ENCODE measurements around the gene UGT1A7. TPM values are rescaled to one million over a fixed set of nuclear protein-coding genes. Genes with fewer than 3 reads are reported as not detected.

The UGT1A7 gene
- total RNA-seq, 1 experiment from 2014 or later: not detected

- Mint-ChIP-seq H3K27ac (ENCODE audit: low read depth, unreplicated experiment) (no peak overlapping the region), H3K4me1 (ENCODE audit: insufficient read depth, unreplicated experiment) (no peaks in the 10 kb centered on the region), H3K9me3 (ENCODE audit: unreplicated experiment) (no peaks in the 10 kb centered on the region), H3K27me3 (ENCODE audit: insufficient read depth, unreplicated experiment) (no peaks in the 10 kb centered on the region), H3K4me3 (ENCODE audit: unreplicated experiment) (no peak overlapping the region), H3K36me3 (ENCODE audit: insufficient read depth, unreplicated experiment) (no peaks in the 10 kb centered on the region)
- intact Hi-C loops (cut with micrococcal nuclease): no loop called here
- no peak for DNase-seq (ENCODE audit: unreplicated experiment)
- no peak for TF ChIP-seq CTCF (IDR thresholded peaks at IDR 0.05; ENCODE audit: unreplicated experiment)
- ChIA-PET CTCF (no interaction called here), POLR2A (interaction anchor here (0.6 kb wide), 1 partner anchor 103 kb away, joined by 3 read pairs; no protein-coding TSS in a partner anchor)
- BruUV-seq (replicated peaks): no TSS peak
Measured at GRCh38 chr2:233668605-233669260, 13.0 kb upstream of the UGT1A7 start.

DNA sequence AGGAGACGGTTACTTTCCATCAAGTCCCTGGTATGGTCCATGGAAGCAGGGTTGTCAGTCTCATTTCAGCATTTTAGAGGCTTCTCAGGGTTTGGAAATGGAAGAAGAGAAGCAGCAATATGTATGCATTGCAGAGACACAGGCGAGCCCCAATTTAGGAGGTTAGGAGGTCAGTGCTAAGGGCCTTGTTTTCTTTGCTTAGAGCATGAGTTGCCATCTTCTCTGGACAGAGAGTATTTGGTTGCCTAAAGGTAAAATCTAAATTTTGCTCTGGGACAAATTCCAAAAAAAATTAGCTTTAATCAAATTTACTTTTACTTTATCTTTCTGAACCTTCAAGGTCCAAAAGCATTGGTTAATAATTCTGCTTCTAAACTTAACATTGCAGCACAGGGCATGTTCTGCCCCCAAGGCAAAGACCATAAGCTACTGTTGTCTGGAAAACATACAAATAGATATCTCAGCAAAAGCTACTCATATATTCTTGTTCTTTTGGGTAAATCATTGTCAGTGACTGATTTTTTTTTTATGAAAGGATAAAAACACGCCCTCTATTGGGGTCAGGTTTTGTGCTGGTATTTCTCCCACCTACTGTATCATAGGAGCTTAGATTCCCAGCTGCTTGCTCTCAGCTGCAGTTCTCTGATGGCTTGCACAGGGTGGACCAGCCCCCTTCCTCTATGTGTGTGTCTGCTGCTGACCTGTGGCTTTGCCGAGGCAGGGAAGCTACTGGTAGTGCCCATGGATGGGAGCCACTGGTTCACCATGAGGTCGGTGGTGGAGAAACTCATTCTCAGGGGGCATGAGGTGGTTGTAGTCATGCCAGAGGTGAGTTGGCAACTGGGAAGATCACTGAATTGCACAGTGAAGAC is 10.2 kb upstream of the UGT1A7 start, which contains the start of gene UGT1A9:
TSS of gene UGT1A9 (plus strand) at position 609 of the 872 bp plus-strand sequence. CDS start at position 646, 37 bp downstream.
- DNase-seq (ENCODE audit: unreplicated experiment): no peak
- Mint-ChIP-seq H3K27me3 (ENCODE audit: insufficient read depth, unreplicated experiment) (no peaks in the 10 kb centered on the region), H3K27ac (ENCODE audit: low read depth, unreplicated experiment) (no peak within 1 kb of the TSS), H3K36me3 (ENCODE audit: insufficient read depth, unreplicated experiment) (no peaks in the 10 kb centered on the region), H3K9me3 (ENCODE audit: unreplicated experiment) (no peaks in the 10 kb centered on the region), H3K4me3 (ENCODE audit: unreplicated experiment) (no peak within 1 kb of the TSS), H3K4me1 (ENCODE audit: insufficient read depth, unreplicated experiment) (no peaks in the 10 kb centered on the region)
- intact Hi-C loops (cut with micrococcal nuclease): no loop called here
- ChIA-PET CTCF (interaction anchor here (1.0 kb wide), 1 partner anchor 10 kb away, joined by 3 read pairs; the partner anchor contains the start of gene UGT1A7), POLR2A (no interaction called here)
- TF ChIP-seq CTCF (IDR thresholded peaks at IDR 0.05; ENCODE audit: unreplicated experiment): no peak
- BruUV-seq (replicated peaks): no TSS peak

DNA sequence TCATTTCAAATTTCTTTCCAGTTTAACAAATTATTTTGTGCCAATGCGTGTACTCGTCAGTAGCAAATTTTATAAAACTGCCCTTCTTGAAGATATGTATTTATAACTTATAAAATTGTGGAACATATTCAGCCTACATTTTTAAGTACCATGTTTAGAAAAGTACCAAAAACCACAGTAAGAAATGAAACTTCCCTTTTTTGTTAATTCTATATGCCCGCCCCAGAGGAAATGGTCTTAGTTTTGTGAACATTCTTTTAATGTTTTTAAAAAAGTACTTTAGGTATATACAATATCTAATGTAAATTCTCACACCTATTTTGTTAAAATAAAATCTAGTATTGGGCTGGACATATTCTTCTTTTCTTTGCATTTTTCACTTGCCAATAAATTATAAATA is 8.8 kb upstream of the UGT1A7 start:
- H3K9me3 Mint-ChIP-seq (ENCODE audit: unreplicated experiment): no peaks in the 10 kb centered on the region
- no peak overlapping the region for H3K4me3 Mint-ChIP-seq (ENCODE audit: unreplicated experiment)
- H3K27ac Mint-ChIP-seq (ENCODE audit: low read depth, unreplicated experiment): no peak overlapping the region
- no peak for DNase-seq (ENCODE audit: unreplicated experiment)
- CTCF ChIA-PET: no interaction called here
- intact Hi-C loops (cut with micrococcal nuclease): no loop called here
- BruUV-seq (replicated peaks): no TSS peak
- H3K4me1 Mint-ChIP-seq (ENCODE audit: insufficient read depth, unreplicated experiment): no peaks in the 10 kb centered on the region
- TF ChIP-seq CTCF (IDR thresholded peaks at IDR 0.05; ENCODE audit: unreplicated experiment): no peak
- H3K36me3 Mint-ChIP-seq (ENCODE audit: insufficient read depth, unreplicated experiment): no peaks in the 10 kb centered on the region
- H3K27me3 Mint-ChIP-seq (ENCODE audit: insufficient read depth, unreplicated experiment): no peaks in the 10 kb centered on the region
- POLR2A ChIA-PET: no interaction called here

- POLR2A ChIA-PET: no interaction called here
- CTCF ChIA-PET: no interaction called here
- BruUV-seq (replicated peaks): no TSS peak
- Mint-ChIP-seq H3K36me3 (ENCODE audit: insufficient read depth, unreplicated experiment) (no peaks in the 10 kb centered on the region), H3K27ac (ENCODE audit: low read depth, unreplicated experiment) (no peak overlapping the region), H3K9me3 (ENCODE audit: unreplicated experiment) (no peaks in the 10 kb centered on the region), H3K27me3 (ENCODE audit: insufficient read depth, unreplicated experiment) (no peaks in the 10 kb centered on the region), H3K4me3 (ENCODE audit: unreplicated experiment) (no peak overlapping the region), H3K4me1 (ENCODE audit: insufficient read depth, unreplicated experiment) (no peaks in the 10 kb centered on the region)
- no peak for DNase-seq (ENCODE audit: unreplicated experiment)
- TF ChIP-seq CTCF (IDR thresholded peaks at IDR 0.05; ENCODE audit: unreplicated experiment): no peak
- intact Hi-C loops (cut with micrococcal nuclease): no loop called here
Measured at GRCh38 chr2:233673896-233674295, 7.8 kb upstream of the UGT1A7 start.
